Measurements from ENCODE around the gene MSANTD3. TPM values are rescaled to one million over a fixed set of nuclear protein-coding genes. Genes with fewer than 3 reads are reported as not detected.

The MSANTD3 gene
- total RNA-seq, 1 experiment from 2014 or later = 35.7 TPM

GRCh38 chr9:100430286-100430940 is 3.5 kb downstream of the MSANTD3 start:
- Histone ChIP-seq H3K27ac (ENCODE audit: insufficient read length, low read depth, low read length) (no peak overlapping the region), H3K56ac (ENCODE audit: insufficient read length, low read depth, low read length) (no peak overlapping the region), H3K79me1 (ENCODE audit: insufficient read depth, low read depth, low read length, poor library complexity, severe bottlenecking) (peaks cover 7% of the 10 kb centered on the region), H3K4me1 (ENCODE audit: insufficient read depth, low read length) (peaks cover 6% of the 10 kb centered on the region; the same call in 1 of the 2 replicates), H2BK20ac (ENCODE audit: low read depth, low read length, poor library complexity, severe bottlenecking) (no peak overlapping the region), H4K5ac (ENCODE audit: insufficient read length, low read depth, low read length) (no peak overlapping the region), H2BK12ac (ENCODE audit: insufficient read length, low read depth, low read length) (no peak overlapping the region), H3K4ac (ENCODE audit: low read depth, low read length) (no peak overlapping the region), H2BK5ac (ENCODE audit: insufficient read length, low read length) (no peak overlapping the region), H4K20me1 (ENCODE audit: control insufficient read depth, insufficient read depth, insufficient read length) (no peaks in the 10 kb centered on the region), H3K18ac (ENCODE audit: insufficient read length, low read depth, low read length) (no peak overlapping the region), H3K27me3 (ENCODE audit: insufficient read depth, low read length) (no peaks in the 10 kb centered on the region), H2BK15ac (ENCODE audit: low read depth, low read length) (no peak overlapping the region), H2BK120ac (ENCODE audit: low read depth, low read length, poor library complexity, severe bottlenecking) (no peak overlapping the region), H3K4me2 (ENCODE audit: insufficient read depth, insufficient read length, low read length) (no peak overlapping the region), H3K9ac (ENCODE audit: extremely low read depth, insufficient read length, low read length) (no peak overlapping the region), H3K14ac (ENCODE audit: insufficient read depth, low read length) (no peak overlapping the region), H3K79me2 (ENCODE audit: insufficient read depth, low read length) (peaks cover 8% of the 10 kb centered on the region; the same call in 1 of the 2 replicates), H3T11ph (ENCODE audit: low read length) (no peak overlapping the region), H3K23me2 (ENCODE audit: insufficient read length, low read depth, low read length, poor library complexity, severe bottlenecking) (peaks cover 13% of the 10 kb centered on the region), H2AFZ (ENCODE audit: low read length) (no peak overlapping the region), H3K9me3 (ENCODE audit: control insufficient read depth, low read depth, low read length) (no peaks in the 10 kb centered on the region), H3K23ac (ENCODE audit: insufficient read length, low read depth, low read length) (no peak overlapping the region), H4K8ac (replicated peaks; ENCODE audit: insufficient read length, low read depth, low read length) (no peak overlapping the region), H2AK5ac (ENCODE audit: insufficient read length, low read length) (no peak overlapping the region), H4K91ac (ENCODE audit: insufficient read length, low read depth, low read length) (no peak overlapping the region)
- Mint-ChIP-seq H3K36me3 (ENCODE audit: insufficient read depth in 1 of 3, low read depth in 3 of 3) (peaks cover 8 to 21% (median 11%) of the 10 kb centered on the region in 3 experiments), H3K27ac (peak overlapping the region in 1 of 3 experiments; percentile 2; a peak in 1 of 7 replicates), H3K9me3 (no peaks in the 10 kb centered on the region), H3K4me3 (no peak overlapping the region), H3K4me1 (peaks cover 38 to 44% of the 10 kb centered on the region in 2 experiments), H3K27me3 (ENCODE audit: low read depth) (0 out of 2 replicates have a peak, but pooled peaks cover 1% of the 10 kb centered on the region)
- no CpG with 5 or more reads among the region's 5 CpGs for WGBS (ENCODE audit: extremely low coverage, insufficient read length, low lambda C conversion rate)
- DNase-seq = no peak
- TF ChIP-seq, protein P1, sequence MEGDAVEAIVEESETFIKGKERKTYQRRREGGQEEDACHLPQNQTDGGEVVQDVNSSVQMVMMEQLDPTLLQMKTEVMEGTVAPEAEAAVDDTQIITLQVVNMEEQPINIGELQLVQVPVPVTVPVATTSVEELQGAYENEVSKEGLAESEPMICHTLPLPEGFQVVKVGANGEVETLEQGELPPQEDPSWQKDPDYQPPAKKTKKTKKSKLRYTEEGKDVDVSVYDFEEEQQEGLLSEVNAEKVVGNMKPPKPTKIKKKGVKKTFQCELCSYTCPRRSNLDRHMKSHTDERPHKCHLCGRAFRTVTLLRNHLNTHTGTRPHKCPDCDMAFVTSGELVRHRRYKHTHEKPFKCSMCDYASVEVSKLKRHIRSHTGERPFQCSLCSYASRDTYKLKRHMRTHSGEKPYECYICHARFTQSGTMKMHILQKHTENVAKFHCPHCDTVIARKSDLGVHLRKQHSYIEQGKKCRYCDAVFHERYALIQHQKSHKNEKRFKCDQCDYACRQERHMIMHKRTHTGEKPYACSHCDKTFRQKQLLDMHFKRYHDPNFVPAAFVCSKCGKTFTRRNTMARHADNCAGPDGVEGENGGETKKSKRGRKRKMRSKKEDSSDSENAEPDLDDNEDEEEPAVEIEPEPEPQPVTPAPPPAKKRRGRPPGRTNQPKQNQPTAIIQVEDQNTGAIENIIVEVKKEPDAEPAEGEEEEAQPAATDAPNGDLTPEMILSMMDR (conservative IDR thresholded peaks at IDR 0.05) = no peak
